ENCODE results near the gene SNAPIN.
A peak's percentile ranks its signal among the peaks of the same experiment; 100 is the strongest.
"Not testable (repeated sequence)": the region's sequence is repeated elsewhere in the genome, so short reads cannot be mapped to it uniquely, and the experiment has no call there.

SNAPIN gene

GRCh38 chr1:153646672-153647345, 11.7 kb upstream of the SNAPIN start:
- no peak for DNase-seq (ENCODE audit: low read depth in 2 of 2, low spot score in 1 of 2)

DNA sequence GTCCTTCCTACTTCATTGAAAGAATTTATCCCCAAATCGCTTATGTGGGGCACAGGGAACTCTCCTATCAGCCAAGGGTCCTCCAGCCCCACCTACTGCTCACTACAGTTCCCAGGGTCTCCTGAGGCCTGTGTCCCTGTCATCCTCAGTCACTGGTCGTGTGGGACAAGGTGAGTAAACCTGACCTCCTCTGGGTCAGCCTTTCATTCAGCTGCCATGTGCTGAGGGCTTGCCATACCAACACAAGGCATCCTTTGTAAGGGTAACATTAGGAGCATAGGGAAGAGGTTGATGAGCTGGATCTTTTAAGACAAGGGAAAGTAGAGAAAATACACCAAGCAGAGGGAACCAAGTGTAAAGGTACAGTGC, 11.2 kb upstream of the SNAPIN start:
- DNase-seq (ENCODE audit: low read depth in 2 of 2, low spot score in 1 of 2): no peak

DNA sequence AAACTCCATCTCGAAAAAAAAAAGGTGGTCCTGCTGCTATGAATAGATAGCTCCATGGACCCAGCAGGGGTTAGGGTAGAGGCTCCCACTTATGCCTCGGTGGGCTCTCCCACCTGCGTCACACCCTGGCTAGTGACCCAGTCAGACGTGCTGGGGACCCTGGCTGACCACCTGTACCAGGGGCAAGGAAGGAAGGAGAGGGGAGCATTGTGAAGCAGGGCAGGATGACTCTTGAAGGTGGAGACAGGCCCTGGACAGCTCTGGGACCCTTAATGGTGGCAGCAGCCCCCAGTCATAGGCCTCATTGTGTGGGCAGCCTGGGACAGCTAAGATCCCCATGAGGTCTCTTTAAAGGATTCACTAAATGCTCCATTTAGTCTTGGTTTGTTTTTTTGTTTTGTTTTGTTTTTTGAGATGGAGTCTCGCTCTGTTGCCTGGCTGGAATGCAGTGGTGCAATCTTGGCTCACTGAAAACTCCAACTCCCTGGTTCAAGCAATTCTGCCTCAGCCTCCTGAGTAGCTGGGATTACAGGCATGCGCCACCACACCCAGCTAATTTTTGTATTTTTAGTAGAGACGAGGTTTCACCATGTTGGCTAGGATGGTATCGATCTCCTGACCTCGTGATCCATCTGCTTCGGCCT, 10.4 kb upstream of the SNAPIN start:
- no peak for DNase-seq (ENCODE audit: low read depth in 2 of 2, low spot score in 1 of 2)

DNA sequence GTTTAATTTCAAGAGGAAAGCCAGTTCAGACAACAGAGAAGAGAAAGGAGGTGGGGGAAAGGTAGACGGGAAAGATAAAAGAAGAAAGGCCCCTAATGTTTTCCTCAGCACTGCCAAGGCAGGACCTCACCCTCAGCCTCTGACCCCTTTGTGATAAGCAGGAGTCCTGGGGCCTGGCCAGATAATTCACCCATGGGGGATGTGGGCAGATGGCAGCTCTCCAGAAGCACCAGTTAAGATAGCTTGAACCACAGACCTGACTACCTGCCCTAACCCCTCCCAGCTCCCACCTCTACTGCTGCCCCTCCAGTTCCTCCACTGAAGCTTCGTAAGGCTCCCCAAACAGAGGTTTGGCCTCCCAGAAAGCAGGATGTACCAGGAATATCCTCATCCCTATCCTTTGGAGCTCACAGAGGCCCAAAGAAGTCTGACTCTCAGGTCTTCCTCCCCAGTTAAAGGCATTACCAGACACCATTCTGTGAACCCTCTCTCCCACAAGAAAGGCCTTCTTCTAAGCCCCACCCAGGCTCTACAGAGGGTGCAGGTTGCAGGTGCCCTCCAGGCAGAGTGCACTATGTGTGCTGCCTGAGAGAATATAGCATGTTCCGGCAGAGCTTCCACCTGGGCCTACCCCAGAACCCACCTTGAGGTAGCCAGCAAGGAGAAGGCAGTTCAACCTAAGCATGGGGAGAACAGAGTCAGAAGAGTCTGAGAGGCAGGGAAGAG, 9.2 kb upstream of the SNAPIN start:
- DNase-seq (ENCODE audit: low read depth in 2 of 2, low spot score in 1 of 2): no peak

GRCh38 chr1:153649863-153650235, 8.7 kb upstream of the SNAPIN start:
- no peak for DNase-seq (ENCODE audit: low read depth in 2 of 2, low spot score in 1 of 2)

- no peak for DNase-seq (ENCODE audit: low read depth in 2 of 2, low spot score in 1 of 2)
These were observed 6.7 kb upstream of the SNAPIN start for GRCh38 chr1:153651771-153652170.

DNA sequence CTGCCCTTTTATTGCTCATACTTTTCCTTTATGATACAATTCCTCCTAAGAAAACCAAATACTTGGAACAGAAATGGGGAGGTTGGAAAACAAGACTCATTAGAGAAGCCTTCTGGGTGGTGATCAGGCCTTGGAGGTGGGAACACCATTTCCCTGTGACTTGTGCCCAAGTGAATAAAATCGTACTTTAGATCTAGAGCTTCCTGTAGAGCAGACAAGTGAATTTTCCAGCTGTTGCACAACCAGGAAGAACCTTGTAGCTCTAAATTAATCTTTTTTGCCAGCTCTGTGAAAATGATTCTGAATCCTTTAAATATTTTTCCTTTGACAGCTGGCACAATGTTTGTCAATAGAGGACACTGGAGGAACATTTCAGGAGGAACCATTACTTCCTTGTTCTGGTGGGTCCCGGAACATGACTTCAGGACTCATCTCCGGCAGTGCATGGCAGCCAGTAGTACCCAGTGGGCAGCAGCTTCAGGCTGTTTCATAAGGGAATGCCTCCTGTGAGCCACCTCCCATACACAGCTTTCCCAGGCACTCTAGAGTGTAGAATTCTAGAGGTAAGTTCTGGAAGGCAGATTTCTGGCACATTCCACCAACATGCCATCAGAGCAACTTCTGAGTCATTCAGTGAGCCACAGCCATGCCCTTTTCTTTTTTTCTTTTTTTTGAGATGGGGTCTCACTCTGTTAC, 5.5 kb upstream of the SNAPIN start:
- DNase-seq (ENCODE audit: low read depth in 2 of 2, low spot score in 1 of 2): no peak

- no peak for DNase-seq (ENCODE audit: low read depth in 2 of 2, low spot score in 1 of 2)
These were observed 3.2 kb upstream of the SNAPIN start for GRCh38 chr1:153655333-153655732.

DNA sequence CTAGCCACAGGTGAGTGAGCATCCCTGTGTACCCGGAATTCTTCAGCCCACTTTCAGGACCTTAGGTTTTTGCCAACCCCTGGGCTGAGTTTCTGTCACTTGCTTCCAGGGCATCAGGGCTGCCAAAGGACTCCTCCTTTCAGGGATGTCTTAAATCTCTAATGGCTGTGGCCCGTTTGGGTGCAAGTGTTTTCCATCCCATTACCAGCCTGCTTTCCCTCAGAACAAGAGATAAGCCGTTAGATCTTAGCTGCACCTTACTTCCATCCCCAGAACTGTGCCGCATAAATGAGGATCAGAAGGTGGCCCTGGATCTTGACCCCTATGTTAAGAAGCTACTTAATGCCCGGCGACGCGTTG, 652 bp downstream of the SNAPIN start:
- DNase-seq (ENCODE audit: low read depth in 2 of 2, low spot score in 1 of 2): no peak

DNA sequence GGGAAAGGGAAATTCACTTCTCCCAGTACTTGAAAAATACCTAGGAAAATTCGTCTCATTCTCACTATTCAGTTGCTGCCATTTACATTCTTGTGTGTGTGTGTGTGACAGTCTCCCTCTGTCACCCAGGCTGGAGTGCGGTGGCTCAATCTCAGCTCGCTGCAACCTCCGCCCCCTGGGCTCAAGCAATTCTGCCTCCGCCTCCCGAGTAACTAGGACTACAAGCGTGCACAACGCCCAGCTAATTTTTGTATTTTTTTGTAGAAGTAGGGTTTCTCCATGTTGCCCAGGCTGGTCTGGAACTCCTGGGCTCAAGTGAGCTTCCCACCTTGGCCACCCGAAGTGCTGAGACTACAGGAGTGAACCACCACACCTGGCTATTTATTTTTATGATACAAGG, 1.2 kb downstream of the SNAPIN start:
- no peak for DNase-seq (ENCODE audit: low read depth in 2 of 2, low spot score in 1 of 2)

DNA sequence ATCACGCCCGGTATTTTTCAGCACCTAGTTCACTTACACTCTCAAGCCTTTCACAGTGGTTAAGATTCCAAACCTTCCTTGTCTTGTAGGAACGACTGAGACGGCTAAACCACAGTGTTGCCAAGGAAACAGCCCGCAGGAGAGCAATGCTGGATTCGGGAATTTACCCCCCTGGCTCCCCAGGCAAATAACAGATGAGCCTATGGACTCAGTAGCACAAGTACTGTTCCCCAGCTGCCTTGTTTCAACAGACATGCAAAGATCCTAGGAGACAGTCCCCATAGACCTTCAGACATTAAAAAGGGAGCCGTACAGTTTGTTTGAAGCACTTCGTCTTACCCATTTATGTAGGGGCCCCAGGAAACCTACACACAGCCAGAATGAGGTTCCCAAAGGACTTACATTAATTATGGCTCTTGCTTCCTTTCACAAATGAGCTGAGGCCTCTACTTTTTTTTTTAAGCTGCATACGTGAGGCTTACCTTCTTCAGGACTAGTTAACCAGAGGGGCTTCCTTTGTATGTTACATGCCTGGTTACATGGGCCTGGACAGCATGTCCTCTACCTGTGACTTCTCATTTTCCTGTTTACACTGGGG, 2.7 kb downstream of the SNAPIN start:
- no peak for DNase-seq (ENCODE audit: low read depth in 2 of 2, low spot score in 1 of 2)

DNA sequence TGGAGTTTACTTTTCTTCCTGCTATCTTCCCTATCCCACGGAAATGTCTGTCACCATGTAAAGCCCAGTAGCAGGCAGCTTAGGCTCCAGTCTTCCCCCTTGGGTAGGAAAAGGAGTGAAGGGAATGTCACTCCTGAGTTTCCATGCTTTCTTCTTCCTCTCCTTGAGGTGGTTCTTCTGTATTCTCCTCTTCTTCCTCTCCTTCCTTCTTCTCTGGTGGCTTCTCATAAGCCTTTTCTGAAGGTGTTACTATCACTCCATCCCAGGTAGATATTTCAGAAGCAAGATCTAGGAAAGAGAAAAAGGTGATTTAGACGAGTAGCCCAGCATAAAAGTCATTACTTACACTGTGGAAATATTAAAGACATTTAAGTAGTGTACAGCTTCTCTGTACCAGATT, 3.8 kb downstream of the SNAPIN start:
- no peak for DNase-seq (ENCODE audit: low read depth in 2 of 2, low spot score in 1 of 2)

DNA sequence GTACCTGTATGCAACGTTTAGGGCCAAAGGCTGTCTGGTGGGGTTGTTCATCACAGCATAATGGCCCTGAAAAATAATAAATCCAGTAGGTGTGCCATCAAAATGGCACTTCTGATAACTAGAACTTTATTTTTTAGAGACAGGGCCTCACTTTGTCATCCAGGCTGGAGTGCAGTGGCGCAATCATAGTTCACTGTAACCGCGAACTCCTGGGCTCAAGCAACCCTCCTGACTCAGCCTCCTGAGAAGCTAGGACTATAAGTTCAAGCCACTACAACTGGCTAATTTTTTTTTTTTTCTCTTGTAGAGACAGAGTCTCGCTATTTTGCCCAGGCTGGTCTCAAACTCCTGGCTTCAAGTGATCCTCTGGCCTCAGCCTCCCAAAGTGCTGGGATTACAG, 4.7 kb downstream of the SNAPIN start:
- DNase-seq (ENCODE audit: low read depth in 2 of 2, low spot score in 1 of 2): no peak

DNA sequence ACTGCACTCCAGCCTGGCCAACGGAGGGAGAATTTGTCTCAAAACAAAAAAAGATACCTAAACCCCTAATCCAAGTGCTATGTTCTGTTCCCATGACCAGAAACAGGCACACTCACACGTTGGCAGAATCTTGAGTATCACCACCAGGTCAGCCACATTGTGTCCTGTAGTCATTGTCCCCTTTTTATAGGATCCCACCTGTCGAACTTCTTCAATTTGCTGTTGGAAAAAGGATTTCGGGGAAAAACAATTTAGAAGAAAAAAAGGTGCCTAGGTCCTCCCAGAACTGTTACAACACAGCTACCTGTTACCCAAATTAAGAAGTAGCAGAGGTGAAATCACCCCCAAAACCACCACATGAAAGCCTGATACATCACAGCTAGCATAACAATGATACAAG, 8.9 kb downstream of the SNAPIN start:
- DNase-seq (ENCODE audit: low read depth in 2 of 2, low spot score in 1 of 2): no peak

DNA sequence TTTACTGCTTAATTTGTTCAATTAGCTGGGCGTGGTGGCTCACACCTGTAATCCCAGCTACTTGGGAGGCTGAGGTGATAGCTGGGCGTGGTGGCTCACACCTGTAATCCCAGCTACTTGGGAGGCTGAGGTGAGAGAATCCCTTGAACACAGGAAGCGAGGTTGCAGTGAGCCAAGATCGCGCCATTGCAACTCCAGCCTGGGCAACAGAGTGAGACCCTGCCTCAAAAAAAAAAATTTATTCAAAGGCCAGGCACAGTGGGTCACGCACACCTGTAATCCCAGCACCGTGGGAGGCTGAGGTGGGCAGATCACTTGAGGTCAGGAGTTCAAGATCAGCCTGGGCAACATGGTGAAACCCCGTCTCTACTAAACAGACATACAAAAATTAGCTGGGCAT, 10.2 kb downstream of the SNAPIN start:
- DNase-seq (ENCODE audit: low read depth in 2 of 2, low spot score in 1 of 2): not testable (repeated sequence)

DNA sequence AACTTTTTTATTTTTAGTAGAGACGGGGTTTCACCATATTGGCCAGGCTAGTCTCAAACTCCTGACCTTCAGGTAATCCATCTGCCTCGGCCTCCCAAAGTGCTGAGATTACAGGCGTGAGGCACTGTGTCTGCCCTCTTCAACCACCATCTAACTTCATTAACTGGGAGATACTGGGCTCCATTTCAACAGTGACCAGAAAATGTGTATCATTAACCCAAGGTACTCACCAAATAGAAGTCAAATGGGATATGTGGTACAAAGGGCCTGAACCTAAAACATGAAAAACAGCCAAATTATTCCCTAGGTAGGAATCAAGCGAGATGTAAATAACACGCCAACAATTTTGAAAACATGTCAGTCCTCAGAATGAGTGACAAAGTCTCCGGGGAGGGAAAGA, 11.1 kb downstream of the SNAPIN start:
- DNase-seq (ENCODE audit: low read depth in 2 of 2, low spot score in 1 of 2): no peak

- no peak for DNase-seq (ENCODE audit: low read depth in 2 of 2, low spot score in 1 of 2)
These were observed 11.9 kb downstream of the SNAPIN start for GRCh38 chr1:153670257-153670858.

DNA sequence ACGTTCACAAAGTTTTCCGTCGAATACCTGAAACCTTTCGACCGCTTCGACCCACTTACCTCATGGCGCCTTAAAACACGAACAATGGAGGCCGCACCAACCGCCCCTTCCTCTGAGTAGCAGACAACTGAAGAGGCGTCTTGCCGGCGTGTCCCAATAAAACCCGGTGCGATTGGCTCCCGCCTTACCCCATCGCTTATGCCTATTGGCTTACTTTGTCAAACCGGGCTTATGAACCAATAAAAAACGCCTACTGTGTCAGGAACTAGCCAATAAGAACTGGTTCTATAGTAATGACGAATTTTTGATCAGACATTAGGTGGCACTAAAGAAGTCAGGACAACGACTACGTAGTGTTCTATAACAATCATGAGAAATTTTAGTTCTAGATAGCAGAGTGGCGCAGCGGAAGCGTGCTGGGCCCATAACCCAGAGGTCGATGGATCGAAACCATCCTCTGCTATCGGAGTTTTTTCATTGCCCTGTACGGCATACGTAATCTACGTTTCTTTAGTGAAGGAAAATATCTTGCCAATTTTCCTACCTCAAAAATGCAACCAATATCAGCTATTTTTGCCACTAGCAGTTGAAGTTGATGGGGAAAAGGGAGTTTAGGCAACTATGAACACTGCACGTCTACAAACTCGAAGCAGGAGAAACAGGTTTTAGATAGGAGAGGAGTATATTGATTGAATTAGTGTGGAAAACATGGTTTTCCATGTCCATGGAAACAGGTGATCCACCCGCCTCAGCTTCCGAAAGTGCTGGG, 12.5 kb downstream of the SNAPIN start, which contains the start of gene ILF2:
ILF2 (minus strand) TSS at position 135 of the 769 bp plus-strand sequence; CDS start at position 64, 71 bp downstream.
- peak; percentile 92 to 95 for DNase-seq (ENCODE audit: low read depth in 2 of 2, low spot score in 1 of 2)

DNA sequence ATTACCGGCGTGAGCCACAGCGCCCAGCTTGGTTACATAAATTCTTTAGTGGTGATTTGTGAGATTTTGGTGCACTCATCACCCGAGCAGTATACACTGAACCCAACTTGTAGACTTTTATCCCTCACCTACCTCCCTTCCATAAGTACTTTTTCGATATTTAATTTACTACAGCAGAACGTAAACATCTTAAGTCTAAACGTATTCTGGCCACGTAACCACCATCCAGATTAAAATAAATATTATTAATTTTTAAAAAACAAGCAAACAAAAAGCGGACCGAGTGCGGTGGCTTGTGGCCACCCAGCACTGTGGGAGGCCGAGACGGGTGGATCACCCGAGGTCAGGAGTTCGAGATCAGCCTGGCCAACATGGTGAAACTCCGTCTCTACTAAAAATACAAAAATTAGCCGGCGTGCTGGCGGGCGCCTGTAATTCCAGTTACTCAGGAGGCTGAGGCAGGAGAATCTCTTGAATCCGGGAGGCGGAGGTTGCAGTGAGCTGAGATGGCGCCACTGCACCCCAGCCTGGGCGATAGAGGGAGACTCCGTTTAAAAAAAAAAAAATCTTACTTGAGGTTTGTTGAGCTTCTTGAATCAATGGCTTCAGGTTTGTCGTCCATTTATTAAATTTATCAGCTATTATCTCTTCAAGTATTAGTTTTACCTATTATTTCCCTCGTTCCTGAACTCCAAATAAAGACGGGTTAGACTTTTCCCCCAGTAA, 13.3 kb downstream of the SNAPIN start:
- not testable (repeated sequence) for DNase-seq (ENCODE audit: low read depth in 2 of 2, low spot score in 1 of 2)

DNA sequence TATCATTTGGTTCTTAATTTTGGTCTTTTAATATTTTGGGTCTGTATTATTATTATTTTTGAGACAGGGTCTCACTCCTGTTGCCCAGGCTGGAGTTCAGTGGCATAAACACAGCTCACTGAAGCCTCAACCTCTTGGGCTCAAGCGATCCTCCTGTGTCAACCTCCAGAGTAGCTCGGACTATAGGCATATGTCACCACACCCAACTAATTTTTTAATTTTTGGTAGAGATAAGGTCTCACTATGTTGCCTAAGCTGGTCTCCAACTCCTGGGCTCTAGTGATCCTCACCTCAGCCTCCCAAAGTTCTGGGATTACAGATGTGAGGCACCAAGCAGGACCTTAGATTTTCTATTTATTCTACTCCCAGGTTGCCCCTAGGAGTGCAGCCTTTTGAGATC, 15.0 kb downstream of the SNAPIN start:
- DNase-seq (ENCODE audit: low read depth in 2 of 2, low spot score in 1 of 2): no peak

All from stimulated activated CD8-positive, alpha-beta memory T cell treated with anti-CD3 and anti-CD28 coated beads, Interleukin-4, amount 100 ng/mL, for 1 hour (primary cell).